Subcutaneous adipose tissue (tissue), 4 donors: Measurements from ENCODE around the gene CSMD2. TPM values are rescaled to one million over a fixed set of nuclear protein-coding genes. Genes with fewer than 3 reads are reported as not detected.

Experiments used
- CTCF ChIP-seq: fragments of 450-650 bp; IDR thresholded peaks from one replicate; pipeline ENCODE4 v1.5.1; 2016; ENCODE audit warnings: low read depth, mild to moderate bottlenecking, control low read depth, antibody characterized with exemption, moderate library complexity
- total RNA-seq, 4 donors: library from RNA; depleted of rRNA; stranded (reverse); fragments of >200 nt; gene quantifications; one replicate each; pipeline ENCODE4 v1.1.0, GENCODE V29; 2016

The CSMD2 gene
- total RNA-seq, 4 donors from 2014 or later: 0.38 to 4.4 (median 1.00) TPM

- no peak for TF ChIP-seq CTCF
Observed at GRCh38 chr1:34101151-34101550, 63.9 kb downstream of the CSMD2 start.

- TF ChIP-seq CTCF: no peak
Observed at GRCh38 chr1:34100332-34100731, 64.7 kb downstream of the CSMD2 start.

- TF ChIP-seq CTCF: no peak
Observed at GRCh38 chr1:34089731-34090130, 75.3 kb downstream of the CSMD2 start.

- TF ChIP-seq CTCF: no peak
Observed at GRCh38 chr1:34087986-34088385, 77.0 kb downstream of the CSMD2 start.

GRCh38 chr1:34086561-34086960 lies 78.5 kb downstream of the CSMD2 start:
- no peak for TF ChIP-seq CTCF

- no peak for TF ChIP-seq CTCF
Observed at GRCh38 chr1:34083974-34084373, 81.1 kb downstream of the CSMD2 start.

GRCh38 chr1:34078383-34078782 lies 86.6 kb downstream of the CSMD2 start:
- no peak for TF ChIP-seq CTCF

- TF ChIP-seq CTCF: no peak
Observed at GRCh38 chr1:34075576-34075975, 89.5 kb downstream of the CSMD2 start.
